Amniotic epithelial cell (primary cell): Measurements from ENCODE around the gene SHOC1.
"Not testable (repeated sequence)": the region's sequence is repeated elsewhere in the genome, so short reads cannot be mapped to it uniquely, and the experiment has no call there.

Source experiments
- DNase-seq: peaks from one replicate; pipeline ENCODE4 v3.0.0-alpha.2; 2010; ENCODE audit warnings: low read depth

SHOC1 gene

GRCh38 chr9:111794835-111795556 is at the start of gene SHOC1:
TSS of gene SHOC1 (minus strand) at chr9:111794937. CDS start at chr9:111791418, 3,519 bp downstream.
- DNase-seq: peak; percentile 52

GRCh38 chr9:111843971-111844370 is 49.2 kb upstream of the SHOC1 start:
- DNase-seq: no peak

GRCh38 chr9:111842313-111842712 is 47.6 kb upstream of the SHOC1 start:
- peak; percentile 45 for DNase-seq

GRCh38 chr9:111840442-111840841 is 45.7 kb upstream of the SHOC1 start:
- DNase-seq: no peak

- DNase-seq: peak; percentile 80
These were observed 45.2 kb upstream of the SHOC1 start for GRCh38 chr9:111839987-111840386.

GRCh38 chr9:111839387-111839786 is 44.6 kb upstream of the SHOC1 start:
- DNase-seq: peak; percentile 61

- no peak for DNase-seq
These were observed 43.7 kb upstream of the SHOC1 start for GRCh38 chr9:111838439-111838838.

- no peak for DNase-seq
These were observed 41.6 kb upstream of the SHOC1 start for GRCh38 chr9:111836311-111836710.

- peak; percentile 94 for DNase-seq
These were observed 39.2 kb upstream of the SHOC1 start for GRCh38 chr9:111833941-111834340.

GRCh38 chr9:111832449-111832848 is 37.7 kb upstream of the SHOC1 start:
- DNase-seq: no peak

GRCh38 chr9:111831371-111832108 is 36.8 kb upstream of the SHOC1 start:
- DNase-seq: no peak

GRCh38 chr9:111828193-111828592 is 33.5 kb upstream of the SHOC1 start:
- DNase-seq: no peak

- peak; percentile 60 for DNase-seq
These were observed 30.9 kb upstream of the SHOC1 start for GRCh38 chr9:111825468-111826145.

- DNase-seq: no peak
These were observed 26.3 kb upstream of the SHOC1 start for GRCh38 chr9:111821006-111821528.

- no peak for DNase-seq
These were observed 24.6 kb upstream of the SHOC1 start for GRCh38 chr9:111819360-111819759.

- no peak for DNase-seq
These were observed 20.7 kb upstream of the SHOC1 start for GRCh38 chr9:111815285-111816070.

- DNase-seq: no peak
These were observed 17.6 kb upstream of the SHOC1 start for GRCh38 chr9:111812337-111812736.

- DNase-seq: no peak
These were observed 16.2 kb upstream of the SHOC1 start for GRCh38 chr9:111810908-111811307.

- not testable (repeated sequence) for DNase-seq
These were observed 15.7 kb upstream of the SHOC1 start for GRCh38 chr9:111810415-111810814.

GRCh38 chr9:111807197-111807596 is 12.5 kb upstream of the SHOC1 start:
- no peak for DNase-seq

GRCh38 chr9:111806259-111806658 is 11.5 kb upstream of the SHOC1 start:
- no peak for DNase-seq

- DNase-seq: peak; percentile 95
These were observed 11.1 kb upstream of the SHOC1 start for GRCh38 chr9:111805830-111806241.
